ENCODE results near the gene SLC26A8. TPM values are rescaled to one million over a fixed set of nuclear protein-coding genes. Genes with fewer than 3 reads are reported as not detected.

SLC26A8 gene
- total and polyA plus RNA-seq, 2 of the 13 experiments (the other 11 are each of a cell fraction or from before 2014, with no cell fraction given): 0.46 TPM; not detected in 1

GRCh38 chr6:35919827-35920751 is 104.4 kb downstream of the SLC26A8 start (continued):
- TF ChIP-seq, protein P1, sequence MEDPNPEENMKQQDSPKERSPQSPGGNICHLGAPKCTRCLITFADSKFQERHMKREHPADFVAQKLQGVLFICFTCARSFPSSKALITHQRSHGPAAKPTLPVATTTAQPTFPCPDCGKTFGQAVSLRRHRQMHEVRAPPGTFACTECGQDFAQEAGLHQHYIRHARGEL (CRISPR knock-in tag; IDR thresholded peaks at IDR 0.05): no peak
- TF ChIP-seq NCOA5 (CRISPR knock-in tag; IDR thresholded peaks at IDR 0.05) (no peak), ZSCAN29 (CRISPR knock-in tag; conservative IDR thresholded peaks at IDR 0.05) (0 out of 2 replicates have a peak, but pooled peaks have one; percentile 28), ZNF558 (CRISPR knock-in tag; IDR thresholded peaks at IDR 0.05; ENCODE audit: borderline replicate concordance) (0 out of 2 replicates have a peak, but pooled peaks have one; percentile 25), PRPF4 (IDR thresholded peaks at IDR 0.05; ENCODE audit: low read depth, low read length, poor library complexity, severe bottlenecking) (no peak), ZNF768 (CRISPR knock-in tag; IDR thresholded peaks at IDR 0.05) (peak; percentile 75; the same call in 1 of the 2 replicates), HOMEZ (CRISPR knock-in tag; IDR thresholded peaks at IDR 0.05; ENCODE audit: low read depth) (0 out of 2 replicates have a peak, but pooled peaks have one; percentile 41), ZNF567 (CRISPR knock-in tag; IDR thresholded peaks at IDR 0.05; ENCODE audit: borderline replicate concordance) (0 out of 2 replicates have a peak, but pooled peaks have one; percentile 75), PHF8 (CRISPR knock-in tag; IDR thresholded peaks at IDR 0.05) (peak; percentile 59), MIXL1 (CRISPR knock-in tag; IDR thresholded peaks at IDR 0.05) (no peak; the same call in 1 of the 2 replicates), ZNF274 (CRISPR knock-in tag; IDR thresholded peaks at IDR 0.05) (peak; percentile 64), JUN (CRISPR knock-in tag; IDR thresholded peaks at IDR 0.05) (0 out of 2 replicates have a peak, but pooled peaks have one; percentile 16), ZNF296 (CRISPR knock-in tag; conservative IDR thresholded peaks at IDR 0.05) (no peak), ATF7 (IDR thresholded peaks at IDR 0.05) (no peak), ATF7 (CRISPR knock-in tag; IDR thresholded peaks at IDR 0.05) (peak; percentile 50; the same call in 1 of the 2 replicates), FOXA3 (CRISPR knock-in tag; IDR thresholded peaks at IDR 0.05) (peak; percentile 73), RXRB (CRISPR knock-in tag; IDR thresholded peaks at IDR 0.05; ENCODE audit: borderline replicate concordance) (0 out of 2 replicates have a peak, but pooled peaks have one; percentile 15), ZNF225 (CRISPR knock-in tag; IDR thresholded peaks at IDR 0.05) (peak; percentile 90), MEIS2 (CRISPR knock-in tag; IDR thresholded peaks at IDR 0.05) (no peak)
- TF ChIP-seq, protein P2, sequence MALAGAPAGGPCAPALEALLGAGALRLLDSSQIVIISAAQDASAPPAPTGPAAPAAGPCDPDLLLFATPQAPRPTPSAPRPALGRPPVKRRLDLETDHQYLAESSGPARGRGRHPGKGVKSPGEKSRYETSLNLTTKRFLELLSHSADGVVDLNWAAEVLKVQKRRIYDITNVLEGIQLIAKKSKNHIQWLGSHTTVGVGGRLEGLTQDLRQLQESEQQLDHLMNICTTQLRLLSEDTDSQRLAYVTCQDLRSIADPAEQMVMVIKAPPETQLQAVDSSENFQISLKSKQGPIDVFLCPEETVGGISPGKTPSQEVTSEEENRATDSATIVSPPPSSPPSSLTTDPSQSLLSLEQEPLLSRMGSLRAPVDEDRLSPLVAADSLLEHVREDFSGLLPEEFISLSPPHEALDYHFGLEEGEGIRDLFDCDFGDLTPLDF (CRISPR knock-in tag; IDR thresholded peaks at IDR 0.05): no peak
- TF ChIP-seq, protein P3, sequence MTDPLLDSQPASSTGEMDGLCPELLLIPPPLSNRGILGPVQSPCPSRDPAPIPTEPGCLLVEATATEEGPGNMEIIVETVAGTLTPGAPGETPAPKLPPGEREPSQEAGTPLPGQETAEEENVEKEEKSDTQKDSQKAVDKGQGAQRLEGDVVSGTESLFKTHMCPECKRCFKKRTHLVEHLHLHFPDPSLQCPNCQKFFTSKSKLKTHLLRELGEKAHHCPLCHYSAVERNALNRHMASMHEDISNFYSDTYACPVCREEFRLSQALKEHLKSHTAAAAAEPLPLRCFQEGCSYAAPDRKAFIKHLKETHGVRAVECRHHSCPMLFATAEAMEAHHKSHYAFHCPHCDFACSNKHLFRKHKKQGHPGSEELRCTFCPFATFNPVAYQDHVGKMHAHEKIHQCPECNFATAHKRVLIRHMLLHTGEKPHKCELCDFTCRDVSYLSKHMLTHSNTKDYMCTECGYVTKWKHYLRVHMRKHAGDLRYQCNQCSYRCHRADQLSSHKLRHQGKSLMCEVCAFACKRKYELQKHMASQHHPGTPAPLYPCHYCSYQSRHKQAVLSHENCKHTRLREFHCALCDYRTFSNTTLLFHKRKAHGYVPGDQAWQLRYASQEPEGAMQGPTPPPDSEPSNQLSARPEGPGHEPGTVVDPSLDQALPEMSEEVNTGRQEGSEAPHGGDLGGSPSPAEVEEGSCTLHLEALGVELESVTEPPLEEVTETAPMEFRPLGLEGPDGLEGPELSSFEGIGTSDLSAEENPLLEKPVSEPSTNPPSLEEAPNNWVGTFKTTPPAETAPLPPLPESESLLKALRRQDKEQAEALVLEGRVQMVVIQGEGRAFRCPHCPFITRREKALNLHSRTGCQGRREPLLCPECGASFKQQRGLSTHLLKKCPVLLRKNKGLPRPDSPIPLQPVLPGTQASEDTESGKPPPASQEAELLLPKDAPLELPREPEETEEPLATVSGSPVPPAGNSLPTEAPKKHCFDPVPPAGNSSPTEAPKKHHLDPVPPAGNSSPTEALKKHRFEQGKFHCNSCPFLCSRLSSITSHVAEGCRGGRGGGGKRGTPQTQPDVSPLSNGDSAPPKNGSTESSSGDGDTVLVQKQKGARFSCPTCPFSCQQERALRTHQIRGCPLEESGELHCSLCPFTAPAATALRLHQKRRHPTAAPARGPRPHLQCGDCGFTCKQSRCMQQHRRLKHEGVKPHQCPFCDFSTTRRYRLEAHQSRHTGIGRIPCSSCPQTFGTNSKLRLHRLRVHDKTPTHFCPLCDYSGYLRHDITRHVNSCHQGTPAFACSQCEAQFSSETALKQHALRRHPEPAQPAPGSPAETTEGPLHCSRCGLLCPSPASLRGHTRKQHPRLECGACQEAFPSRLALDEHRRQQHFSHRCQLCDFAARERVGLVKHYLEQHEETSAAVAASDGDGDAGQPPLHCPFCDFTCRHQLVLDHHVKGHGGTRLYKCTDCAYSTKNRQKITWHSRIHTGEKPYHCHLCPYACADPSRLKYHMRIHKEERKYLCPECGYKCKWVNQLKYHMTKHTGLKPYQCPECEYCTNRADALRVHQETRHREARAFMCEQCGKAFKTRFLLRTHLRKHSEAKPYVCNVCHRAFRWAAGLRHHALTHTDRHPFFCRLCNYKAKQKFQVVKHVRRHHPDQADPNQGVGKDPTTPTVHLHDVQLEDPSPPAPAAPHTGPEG (CRISPR knock-in tag; IDR thresholded peaks at IDR 0.05): peak; percentile 27; the same call in 1 of the 2 replicates
